Mucosa of stomach (tissue), 1 donor: ENCODE measurements around the gene ZNF787.

Experiments
- H3K27me3 ChIP-seq: one replicate; pipeline ENCODE4 v1.7.0; 2013; ENCODE audit warnings: mild to moderate bottlenecking, low read length; ENCODE audit not compliant: control insufficient read depth, insufficient read depth
- H3K36me3 ChIP-seq: one replicate; pipeline ENCODE4 v1.7.0; 2013; ENCODE audit warnings: low read length; ENCODE audit not compliant: control insufficient read depth, insufficient read depth
- H3K4me1 ChIP-seq: one replicate; pipeline ENCODE4 v1.7.0; 2013; ENCODE audit warnings: mild to moderate bottlenecking, low read length; ENCODE audit not compliant: control insufficient read depth, insufficient read depth
- H3K4me3 ChIP-seq: one replicate; pipeline ENCODE4 v1.7.0; 2013; ENCODE audit warnings: low read length
- H3K9ac ChIP-seq: one replicate; pipeline ENCODE4 v1.7.0; 2013; ENCODE audit warnings: mild to moderate bottlenecking, low read length, moderate library complexity
- H3K9me3 ChIP-seq: one replicate; pipeline ENCODE4 v1.7.0; 2013; ENCODE audit warnings: mild to moderate bottlenecking, low read length, moderate library complexity; ENCODE audit not compliant: control insufficient read depth
- donor health status: Pancreatic carcinoma.

Gene ZNF787

GRCh38 chr19:56142087-56142787 lies 21.1 kb upstream of the ZNF787 start:
- Histone ChIP-seq H3K9ac (peak overlapping the region; percentile 60), H3K27me3 (no peaks in the 10 kb centered on the region), H3K36me3 (no peaks in the 10 kb centered on the region), H3K9me3 (no peaks in the 10 kb centered on the region), H3K4me3 (peak overlapping the region; percentile 51), H3K4me1 (peaks cover 46% of the 10 kb centered on the region)

GRCh38 chr19:56141417-56141993 lies 20.4 kb upstream of the ZNF787 start:
- Histone ChIP-seq H3K36me3 (no peaks in the 10 kb centered on the region), H3K9me3 (no peaks in the 10 kb centered on the region), H3K27me3 (no peaks in the 10 kb centered on the region), H3K4me3 (peak overlapping the region; percentile 51), H3K9ac (peak overlapping the region; percentile 70), H3K4me1 (peaks cover 46% of the 10 kb centered on the region)

GRCh38 chr19:56140583-56141416 lies 19.7 kb upstream of the ZNF787 start, which contains the start of gene ZNF444:
Gene ZNF444, plus strand, starts transcription at chr19:56141287. Its CDS starts 5,625 bp downstream, at chr19:56146912.
- peak within 1 kb of the TSS; percentile 70 for H3K9ac ChIP-seq
- peaks cover 44% of the 10 kb centered on the region for H3K4me1 ChIP-seq
- H3K27me3 ChIP-seq = no peaks in the 10 kb centered on the region
- H3K9me3 ChIP-seq = no peaks in the 10 kb centered on the region
- H3K36me3 ChIP-seq = no peaks in the 10 kb centered on the region
- H3K4me3 ChIP-seq = peak within 1 kb of the TSS; percentile 51

GRCh38 chr19:56139847-56140582 lies 18.9 kb upstream of the ZNF787 start:
- Histone ChIP-seq H3K9me3 (no peaks in the 10 kb centered on the region), H3K36me3 (no peaks in the 10 kb centered on the region), H3K27me3 (no peaks in the 10 kb centered on the region), H3K4me1 (peaks cover 49% of the 10 kb centered on the region), H3K9ac (peak overlapping the region; percentile 70), H3K4me3 (peak overlapping the region; percentile 10)

GRCh38 chr19:56138069-56138468 lies 17.0 kb upstream of the ZNF787 start:
- peaks cover 39% of the 10 kb centered on the region for H3K4me1 ChIP-seq
- H3K27me3 ChIP-seq = no peaks in the 10 kb centered on the region
- no peak overlapping the region for H3K4me3 ChIP-seq
- H3K9me3 ChIP-seq = no peaks in the 10 kb centered on the region
- H3K9ac ChIP-seq = no peak overlapping the region
- no peaks in the 10 kb centered on the region for H3K36me3 ChIP-seq

- H3K4me1 ChIP-seq = peaks cover 32% of the 10 kb centered on the region
- no peaks in the 10 kb centered on the region for H3K27me3 ChIP-seq
- H3K9ac ChIP-seq = no peak overlapping the region
- no peaks in the 10 kb centered on the region for H3K9me3 ChIP-seq
- no peak overlapping the region for H3K4me3 ChIP-seq
- H3K36me3 ChIP-seq = no peaks in the 10 kb centered on the region
These were observed 16.3 kb upstream of the ZNF787 start for GRCh38 chr19:56137405-56137804.

GRCh38 chr19:56136362-56136761 lies 15.3 kb upstream of the ZNF787 start:
- Histone ChIP-seq H3K9me3 (no peaks in the 10 kb centered on the region), H3K9ac (no peak overlapping the region), H3K27me3 (no peaks in the 10 kb centered on the region), H3K4me3 (no peak overlapping the region), H3K36me3 (no peaks in the 10 kb centered on the region), H3K4me1 (peaks cover 25% of the 10 kb centered on the region)

- no peak overlapping the region for H3K9ac ChIP-seq
These were observed 13.5 kb upstream of the ZNF787 start for GRCh38 chr19:56134654-56134921.

GRCh38 chr19:56133858-56134653 lies 13.0 kb upstream of the ZNF787 start:
- H3K27me3 ChIP-seq = no peaks in the 10 kb centered on the region
- H3K9ac ChIP-seq = no peak overlapping the region
- no peaks in the 10 kb centered on the region for H3K9me3 ChIP-seq
- H3K4me1 ChIP-seq = peaks cover 18% of the 10 kb centered on the region
- no peak overlapping the region for H3K4me3 ChIP-seq
- H3K36me3 ChIP-seq = no peaks in the 10 kb centered on the region

More at GRCh38 chr19:56134654-56134921, 13.5 kb upstream of the ZNF787 start:
- H3K27me3 ChIP-seq = no peaks in the 10 kb centered on the region
- H3K4me3 ChIP-seq = no peak overlapping the region
- H3K4me1 ChIP-seq = peaks cover 18% of the 10 kb centered on the region
- no peaks in the 10 kb centered on the region for H3K9me3 ChIP-seq
- H3K36me3 ChIP-seq = no peaks in the 10 kb centered on the region

- H3K4me1 ChIP-seq = peaks cover 10% of the 10 kb centered on the region
- no peaks in the 10 kb centered on the region for H3K36me3 ChIP-seq
- no peak overlapping the region for H3K4me3 ChIP-seq
- no peak overlapping the region for H3K9ac ChIP-seq
- no peaks in the 10 kb centered on the region for H3K27me3 ChIP-seq
- H3K9me3 ChIP-seq = no peaks in the 10 kb centered on the region
These were observed 11.3 kb upstream of the ZNF787 start for GRCh38 chr19:56132316-56132822.

- Histone ChIP-seq H3K9ac (no peak overlapping the region), H3K27me3 (no peaks in the 10 kb centered on the region), H3K4me1 (peaks cover 9% of the 10 kb centered on the region), H3K9me3 (no peaks in the 10 kb centered on the region), H3K36me3 (no peaks in the 10 kb centered on the region), H3K4me3 (no peak overlapping the region)
These were observed 10.6 kb upstream of the ZNF787 start for GRCh38 chr19:56131651-56132050.
